GM23338 (cell line): ENCODE measurements around the gene DCAF7. TPM values are rescaled to one million over a fixed set of nuclear protein-coding genes. Genes with fewer than 3 reads are reported as not detected.

ENCODE experiments used
- ATAC-seq: fragments of 200-7000 bp; cut with Tn5 transposase; 3 replicates; pipeline ENCODE4 v1.9.1; 2020
- DNase-seq: peaks from one replicate; pipeline ENCODE4 v3.0.0-alpha.2; 2015; ENCODE audit warnings: low spot score
- H2AFZ ChIP-seq: fragments of 200-600 bp; sonication (generic); 2 replicates; pipeline ENCODE4 v1.8.0; 2016; ENCODE audit warnings: antibody characterized with exemption, mild to moderate bottlenecking, moderate library complexity
- H3F3A ChIP-seq: fragments of 200-600 bp; sonication (generic); replicated peaks from 2 replicates; pipeline ENCODE4 v1.8.0; 2017; ENCODE audit warnings: antibody characterized with exemption, mixed run types, low read depth
- H3K27ac ChIP-seq: fragments of 200-600 bp; sonication (generic); 2 replicates; pipeline ENCODE4 v1.6.1; 2016; ENCODE audit warnings: low read depth
- H3K27me3 ChIP-seq: fragments of 200-600 bp; sonication (generic); 2 replicates; pipeline ENCODE4 v1.8.0; 2016; ENCODE audit warnings: mild to moderate bottlenecking, mixed run types, moderate library complexity; ENCODE audit not compliant: insufficient read depth
- H3K36me3 ChIP-seq: fragments of 200-600 bp; sonication (generic); 2 replicates; pipeline ENCODE4 v1.8.0; 2016; ENCODE audit warnings: mild to moderate bottlenecking; ENCODE audit not compliant: insufficient read depth
- H3K4me1 ChIP-seq: fragments of 200-600 bp; sonication (generic); 2 replicates; pipeline ENCODE4 v1.8.0; 2016; ENCODE audit warnings: mild to moderate bottlenecking, moderate library complexity; ENCODE audit not compliant: insufficient read depth
- H3K4me2 ChIP-seq: fragments of 200-600 bp; sonication (generic); 2 replicates; pipeline ENCODE4 v1.7.1; 2017; ENCODE audit warnings: mixed run types
- H3K4me3 ChIP-seq: fragments of 200-600 bp; sonication (generic); 2 replicates; pipeline ENCODE4 v1.6.1; 2016; ENCODE audit warnings: mixed run types
- H3K79me2 ChIP-seq: fragments of 200-600 bp; sonication (generic); replicated peaks from 2 replicates; pipeline ENCODE4 v1.8.0; 2017; ENCODE audit warnings: mild to moderate bottlenecking; ENCODE audit not compliant: insufficient read depth
- H3K9me2 ChIP-seq: fragments of 200-600 bp; sonication (generic); 2 replicates; pipeline ENCODE4 v1.8.0; 2017; ENCODE audit not compliant: insufficient read depth
- H4K20me1 ChIP-seq: fragments of 200-600 bp; sonication (generic); replicated peaks from 2 replicates; pipeline ENCODE4 v1.8.0; 2017; ENCODE audit warnings: mild to moderate bottlenecking; ENCODE audit not compliant: insufficient read depth
- H3K27ac Mint-ChIP-seq: 2 replicates; pipeline ENCODE4 v1.8.0; 2020; ENCODE audit warnings: inconsistent platforms, mild to moderate bottlenecking, moderate library complexity, mixed read lengths
- H3K27me3 Mint-ChIP-seq: 3 replicates; pipeline ENCODE4 v1.8.0; 2022; ENCODE audit warnings: low read depth, mild to moderate bottlenecking, moderate library complexity, mixed read lengths, inconsistent platforms; ENCODE audit not compliant: insufficient read depth, poor library complexity
- H3K36me3 Mint-ChIP-seq: 3 replicates; pipeline ENCODE4 v1.8.0; 2021; ENCODE audit warnings: low read depth, mild to moderate bottlenecking, inconsistent platforms, moderate library complexity, mixed read lengths
- H3K4me1 Mint-ChIP-seq: 3 replicates; pipeline ENCODE4 v1.8.0; 2020; ENCODE audit warnings: mild to moderate bottlenecking, inconsistent platforms, mixed read lengths
- H3K4me3 Mint-ChIP-seq: 3 replicates; pipeline ENCODE4 v1.8.0; 2021; ENCODE audit warnings: moderate library complexity, mild to moderate bottlenecking, inconsistent platforms, mixed read lengths
- H3K9me3 Mint-ChIP-seq: 3 replicates; pipeline ENCODE4 v1.8.0; 2020; ENCODE audit warnings: moderate library complexity, mild to moderate bottlenecking, inconsistent platforms, mixed read lengths
- CREB1 ChIP-seq: fragments of 250-450 bp; sonication (Bioruptor Pico); IDR thresholded peaks from 2 replicates; pipeline ENCODE4 v1.5.0; 2020; ENCODE audit warnings: low read depth, mild to moderate bottlenecking, moderate library complexity
- ETS1 ChIP-seq: IDR thresholded peaks from 2 replicates; pipeline ENCODE4 v1.6.1; 2016; ENCODE audit warnings: antibody characterized with exemption
- EZH2 ChIP-seq: fragments of 200-600 bp; sonication (generic); IDR thresholded peaks from one replicate; pipeline ENCODE4 v1.8.0; 2017; ENCODE audit warnings: antibody characterized with exemption, mild to moderate bottlenecking, low read depth; ENCODE audit not compliant: unreplicated experiment
- JUNB ChIP-seq: IDR thresholded peaks from one replicate; pipeline ENCODE4 v1.6.1; 2016; ENCODE audit warnings: antibody characterized with exemption; ENCODE audit not compliant: unreplicated experiment
- POLR2AphosphoS5 ChIP-seq: IDR thresholded peaks from 2 replicates; pipeline ENCODE4 v1.6.1; 2016; ENCODE audit warnings: antibody characterized with exemption, low read depth
- REST ChIP-seq: IDR thresholded peaks from one replicate; pipeline ENCODE4 v1.6.1; 2018; ENCODE audit warnings: antibody characterized with exemption; ENCODE audit not compliant: unreplicated experiment
- STAT1 ChIP-seq: IDR thresholded peaks from one replicate; pipeline ENCODE4 v1.6.1; 2016; ENCODE audit warnings: antibody characterized with exemption; ENCODE audit not compliant: unreplicated experiment
- ZNF114 ChIP-seq: fragments of 250-450 bp; sonication (Bioruptor Pico); IDR thresholded peaks from 2 replicates; pipeline ENCODE4 v1.5.0; 2020; ENCODE audit warnings: mild to moderate bottlenecking, moderate library complexity
- ZNF462 ChIP-seq: fragments of 250-450 bp; sonication (Bioruptor Pico); IDR thresholded peaks from 2 replicates; pipeline ENCODE4 v1.5.0; 2020; ENCODE audit warnings: mild to moderate bottlenecking, moderate library complexity
- polyA plus RNA-seq: library from polyadenylated mRNA; unstranded; fragments of >200 nt; fragmentation: Nextera tagmentation; extraction: Ambion mirVana; gene quantifications from 2 replicates; pipeline ENCODE4 v1.2.1, GENCODE V29; 2016
- total RNA-seq: library from RNA; depleted of rRNA; stranded (reverse); fragments of >200 nt; shearing (Covaris generic); gene quantifications from 2 replicates; pipeline ENCODE4 v1.2.3, GENCODE V29; 2014

The DCAF7 gene
- total and polyA plus RNA-seq, 2 experiments from 2014 or later = 31.3 to 60.1 TPM

GRCh38 chr17:63588797-63589196 lies 38.5 kb downstream of the DCAF7 start:
- Histone ChIP-seq H3F3A (no peaks in the 10 kb centered on the region), H3K9me2 (no peaks in the 10 kb centered on the region), H3K27me3 (no peaks in the 10 kb centered on the region), H3K79me2 (no peaks in the 10 kb centered on the region), H2AFZ (no peak overlapping the region), H3K27ac (no peak overlapping the region), H3K36me3 (peaks cover 27% of the 10 kb centered on the region), H3K4me3 (no peak overlapping the region), H3K4me2 (no peak overlapping the region), H4K20me1 (peaks cover 4% of the 10 kb centered on the region; the same call in 1 of the 2 replicates), H3K4me1 (no peaks in the 10 kb centered on the region)
- no peak overlapping the region for H3K27ac Mint-ChIP-seq
- H3K9me3 Mint-ChIP-seq = no peaks in the 10 kb centered on the region
- H3K36me3 Mint-ChIP-seq = peaks cover 56% of the 10 kb centered on the region
- H3K4me1 Mint-ChIP-seq = no peaks in the 10 kb centered on the region
- DNase-seq = no peak
- no peak for ATAC-seq
- no peak for TF ChIP-seq REST
- H3K27me3 Mint-ChIP-seq = peaks cover 2% of the 10 kb centered on the region
- H3K4me3 Mint-ChIP-seq = no peak overlapping the region

- H3K27ac ChIP-seq = no peak overlapping the region
- Mint-ChIP-seq H3K27ac (no peak overlapping the region), H3K4me3 (no peak overlapping the region), H3K9me3 (no peaks in the 10 kb centered on the region), H3K36me3 (peaks cover 51% of the 10 kb centered on the region), H3K4me1 (no peaks in the 10 kb centered on the region), H3K27me3 (peaks cover 2% of the 10 kb centered on the region)
- H3K9me2 ChIP-seq = no peaks in the 10 kb centered on the region
- H3K36me3 ChIP-seq = peaks cover 27% of the 10 kb centered on the region
- no peak overlapping the region for H3K4me2 ChIP-seq
- ATAC-seq (no peak), DNase-seq (no peak)
- H3K79me2 ChIP-seq = no peaks in the 10 kb centered on the region
- H3K4me3 ChIP-seq = no peak overlapping the region
- no peaks in the 10 kb centered on the region for H3F3A ChIP-seq
- peaks cover under 1% of the 10 kb centered on the region; the same call in 1 of the 2 replicates for H4K20me1 ChIP-seq
- no peaks in the 10 kb centered on the region for H3K4me1 ChIP-seq
- no peaks in the 10 kb centered on the region for H3K27me3 ChIP-seq
- no peak overlapping the region for H2AFZ ChIP-seq
- TF ChIP-seq ETS1 = no peak
- TF ChIP-seq ZNF462 (CRISPR knock-in tag) = no peak
- TF ChIP-seq JUNB = no peak
- no peak for TF ChIP-seq POLR2AphosphoS5
- TF ChIP-seq ZNF114 = no peak
- no peak for TF ChIP-seq EZH2
- no peak for TF ChIP-seq STAT1
- TF ChIP-seq CREB1 (CRISPR knock-in tag) = no peak
Observed at GRCh38 chr17:63589646-63590045, 39.4 kb downstream of the DCAF7 start.
